Stimulated activated CD4-positive, alpha-beta T cell treated with anti-CD3 and anti-CD28 coated beads, TNF-alpha, amount 100 ng/mL, for 1 hour (primary cell): ENCODE data around the gene FNIP1.
"Not testable (repeated sequence)": the region's sequence is repeated elsewhere in the genome, so short reads cannot be mapped to it uniquely, and the experiment has no call there.

Experiments
- DNase-seq, 3 donors: peaks; one replicate each; pipeline ENCODE4 v3.0.0-alpha.2; 2020; ENCODE audit warnings: low read depth in 3 of 3, low spot score in 1 of 3

The FNIP1 gene

DNA sequence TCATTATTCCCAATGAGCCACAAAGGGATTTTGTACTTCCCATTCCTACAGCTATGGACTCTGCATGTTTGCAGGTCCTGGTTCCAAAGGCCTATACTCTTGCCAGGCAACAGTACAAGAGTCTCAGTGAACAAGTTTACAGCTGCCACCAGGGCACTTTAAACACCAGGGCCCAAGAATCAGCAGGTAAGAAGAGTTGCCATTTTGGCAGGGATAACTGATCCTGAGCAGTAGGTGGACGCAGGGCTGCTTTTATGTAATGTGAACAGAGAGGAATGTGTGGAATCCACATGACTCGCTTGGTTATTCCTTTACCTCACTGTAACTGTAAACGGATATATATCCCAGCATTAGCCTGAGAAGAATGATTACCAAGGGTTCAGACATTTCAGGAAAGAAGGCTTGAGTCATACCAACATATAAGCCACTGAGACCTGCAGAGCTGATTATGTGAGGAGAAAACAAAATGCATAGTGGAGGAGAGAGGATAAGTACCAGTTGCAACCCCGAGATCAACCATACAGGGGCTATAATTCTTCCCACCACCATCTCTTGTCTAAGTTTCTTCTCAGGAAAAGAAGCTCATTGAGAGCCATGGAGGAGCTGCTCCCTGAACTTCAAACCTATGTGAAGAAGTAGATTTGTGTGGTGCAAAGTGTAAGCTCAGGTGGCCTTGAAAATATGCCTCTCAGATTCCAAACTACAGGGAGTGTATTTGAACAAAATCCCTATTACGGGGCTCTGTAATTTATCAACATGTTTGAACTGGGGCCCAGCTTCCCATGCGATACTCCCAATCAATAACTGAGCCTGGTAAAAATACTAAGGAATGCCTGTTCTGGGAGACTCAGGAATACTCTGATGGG is 186.4 kb downstream of the FNIP1 start:
- no peak for DNase-seq

DNA sequence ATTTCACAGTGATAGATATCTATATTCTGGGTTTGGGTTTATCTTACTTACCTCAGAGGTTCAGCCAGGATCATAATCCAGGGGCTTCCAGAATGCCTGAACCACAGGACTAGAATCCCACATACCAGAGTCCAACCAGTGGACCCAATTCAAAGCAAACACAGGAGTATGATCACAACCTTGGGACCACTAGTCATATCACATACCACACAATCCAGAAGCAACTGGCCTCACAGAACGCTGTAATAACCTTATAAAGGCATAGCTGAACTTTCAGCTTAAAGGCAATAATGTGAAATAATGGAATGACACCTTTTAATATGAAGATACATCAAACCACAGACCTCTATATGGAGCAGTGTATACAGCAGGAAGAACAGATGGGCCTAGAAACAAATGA is 187.0 kb downstream of the FNIP1 start:
- DNase-seq, result no peak

- DNase-seq, result no peak
Measured at GRCh38 chr5:131608597-131608996, 188.2 kb downstream of the FNIP1 start.

- no peak for DNase-seq
Measured at GRCh38 chr5:131607903-131608540, 188.8 kb downstream of the FNIP1 start.

GRCh38 chr5:131607418-131607817 is 189.4 kb downstream of the FNIP1 start:
- DNase-seq, result no peak

- no peak for DNase-seq
Measured at GRCh38 chr5:131605086-131605485, 191.7 kb downstream of the FNIP1 start.

DNA sequence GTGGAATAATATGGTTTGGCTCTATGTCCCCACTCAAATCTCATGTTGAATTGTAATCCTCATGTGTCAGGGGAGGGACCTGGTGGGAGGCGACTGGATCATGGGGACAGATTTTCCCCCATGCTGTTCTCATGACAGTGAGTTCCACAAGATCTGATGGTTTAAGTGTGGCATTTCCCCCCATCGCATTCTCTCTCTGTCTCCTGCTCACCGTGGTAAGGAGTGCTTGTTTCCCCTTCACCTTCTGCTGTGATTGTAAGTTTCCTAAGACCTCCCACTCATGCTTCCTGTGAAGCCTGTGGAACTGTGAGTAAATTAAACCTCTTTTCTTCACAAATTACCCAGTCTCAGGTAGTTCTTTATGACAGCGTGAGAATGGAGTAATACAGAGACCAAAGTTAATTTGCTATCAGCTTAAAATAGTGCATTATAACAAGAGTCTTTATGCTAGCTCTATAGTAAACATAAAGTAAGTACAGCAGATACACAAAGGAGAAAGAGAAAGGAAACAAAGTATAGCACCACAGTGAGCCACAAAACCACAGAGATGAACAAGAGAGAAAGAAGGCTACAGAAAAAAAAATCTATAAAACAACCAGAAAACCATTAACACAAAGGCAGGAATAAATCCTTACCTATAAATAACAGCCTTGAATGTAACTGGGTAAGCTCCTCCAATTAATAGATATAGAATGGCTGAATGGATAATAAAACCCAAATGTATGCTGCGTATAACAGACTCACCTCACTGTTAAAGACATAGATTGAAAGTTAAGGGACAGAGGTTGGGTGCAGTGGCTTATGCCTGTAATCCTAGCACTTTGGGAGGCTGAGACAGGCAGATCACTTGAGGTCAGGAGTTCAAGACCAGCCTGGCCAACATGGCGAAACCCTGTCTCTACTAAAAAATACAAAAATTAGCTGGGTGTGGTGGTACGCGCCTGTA is 201.5 kb downstream of the FNIP1 start:
- DNase-seq, result no peak

- no peak for DNase-seq
Measured at GRCh38 chr5:131593921-131594320, 202.9 kb downstream of the FNIP1 start.

GRCh38 chr5:131593436-131593835 is 203.4 kb downstream of the FNIP1 start:
- not testable (repeated sequence) for DNase-seq
